ENCODE results near the gene TMEM256.

DNA sequence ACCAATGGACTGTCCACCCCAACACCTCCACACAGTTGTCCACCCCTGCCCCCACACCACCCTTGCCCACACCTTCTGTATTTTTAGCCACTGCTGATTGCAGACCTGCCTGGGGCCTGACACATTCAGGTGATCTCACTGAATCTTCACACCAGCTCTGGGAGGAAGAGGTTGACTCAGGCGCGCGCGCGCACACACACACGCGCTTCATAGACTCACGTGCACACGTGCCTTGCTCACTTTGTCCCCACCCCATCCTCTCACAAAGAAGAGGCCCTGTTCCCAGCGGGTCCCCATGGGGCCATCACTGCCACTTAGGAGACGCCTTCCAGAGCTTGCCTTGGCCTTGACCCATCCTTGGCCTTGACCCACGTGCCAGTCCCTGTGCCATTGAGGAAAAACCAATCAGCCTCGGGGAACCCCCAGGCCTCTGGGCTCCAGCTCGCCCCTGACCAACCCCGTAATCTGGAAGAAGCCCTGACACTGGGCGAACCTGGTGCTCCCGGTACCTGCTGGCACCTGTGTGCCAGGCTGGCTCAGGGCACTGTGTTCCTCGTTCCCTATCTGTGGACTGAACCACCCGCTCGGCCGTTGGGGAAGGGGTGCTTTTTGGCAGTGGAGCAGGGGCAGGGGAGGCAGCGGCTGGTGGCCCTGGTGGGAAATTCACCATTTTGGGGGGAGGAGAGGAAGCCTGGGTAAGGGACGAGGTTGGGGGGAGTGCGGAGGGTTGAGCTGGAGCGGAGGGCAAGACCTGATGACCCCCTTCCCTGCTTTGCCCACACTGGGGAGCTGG lies 6.9 kb upstream of the TMEM256 start:
- TF ChIP-seq, protein P1, sequence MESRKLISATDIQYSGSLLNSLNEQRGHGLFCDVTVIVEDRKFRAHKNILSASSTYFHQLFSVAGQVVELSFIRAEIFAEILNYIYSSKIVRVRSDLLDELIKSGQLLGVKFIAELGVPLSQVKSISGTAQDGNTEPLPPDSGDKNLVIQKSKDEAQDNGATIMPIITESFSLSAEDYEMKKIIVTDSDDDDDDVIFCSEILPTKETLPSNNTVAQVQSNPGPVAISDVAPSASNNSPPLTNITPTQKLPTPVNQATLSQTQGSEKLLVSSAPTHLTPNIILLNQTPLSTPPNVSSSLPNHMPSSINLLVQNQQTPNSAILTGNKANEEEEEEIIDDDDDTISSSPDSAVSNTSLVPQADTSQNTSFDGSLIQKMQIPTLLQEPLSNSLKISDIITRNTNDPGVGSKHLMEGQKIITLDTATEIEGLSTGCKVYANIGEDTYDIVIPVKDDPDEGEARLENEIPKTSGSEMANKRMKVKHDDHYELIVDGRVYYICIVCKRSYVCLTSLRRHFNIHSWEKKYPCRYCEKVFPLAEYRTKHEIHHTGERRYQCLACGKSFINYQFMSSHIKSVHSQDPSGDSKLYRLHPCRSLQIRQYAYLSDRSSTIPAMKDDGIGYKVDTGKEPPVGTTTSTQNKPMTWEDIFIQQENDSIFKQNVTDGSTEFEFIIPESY (IDR thresholded peaks at IDR 0.05), result no peak
- TF ChIP-seq, protein P2, sequence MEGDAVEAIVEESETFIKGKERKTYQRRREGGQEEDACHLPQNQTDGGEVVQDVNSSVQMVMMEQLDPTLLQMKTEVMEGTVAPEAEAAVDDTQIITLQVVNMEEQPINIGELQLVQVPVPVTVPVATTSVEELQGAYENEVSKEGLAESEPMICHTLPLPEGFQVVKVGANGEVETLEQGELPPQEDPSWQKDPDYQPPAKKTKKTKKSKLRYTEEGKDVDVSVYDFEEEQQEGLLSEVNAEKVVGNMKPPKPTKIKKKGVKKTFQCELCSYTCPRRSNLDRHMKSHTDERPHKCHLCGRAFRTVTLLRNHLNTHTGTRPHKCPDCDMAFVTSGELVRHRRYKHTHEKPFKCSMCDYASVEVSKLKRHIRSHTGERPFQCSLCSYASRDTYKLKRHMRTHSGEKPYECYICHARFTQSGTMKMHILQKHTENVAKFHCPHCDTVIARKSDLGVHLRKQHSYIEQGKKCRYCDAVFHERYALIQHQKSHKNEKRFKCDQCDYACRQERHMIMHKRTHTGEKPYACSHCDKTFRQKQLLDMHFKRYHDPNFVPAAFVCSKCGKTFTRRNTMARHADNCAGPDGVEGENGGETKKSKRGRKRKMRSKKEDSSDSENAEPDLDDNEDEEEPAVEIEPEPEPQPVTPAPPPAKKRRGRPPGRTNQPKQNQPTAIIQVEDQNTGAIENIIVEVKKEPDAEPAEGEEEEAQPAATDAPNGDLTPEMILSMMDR (IDR thresholded peaks at IDR 0.05; ENCODE audit: low read depth, low read length, missing input control), result no peak
- TF ChIP-seq GABPA (IDR thresholded peaks at IDR 0.05 in 1 of 2, conservative IDR thresholded peaks at IDR 0.05 in 1 of 2) (no peak), YY1 (IDR thresholded peaks at IDR 0.05) (no peak)
